Endothelial cell (in vitro differentiated cells): Measurements from ENCODE around the gene MED31. TPM values are rescaled to one million over a fixed set of nuclear protein-coding genes. Genes with fewer than 3 reads are reported as not detected.
"Not testable (repeated sequence)": the region's sequence is repeated elsewhere in the genome, so short reads cannot be mapped to it uniquely, and the experiment has no call there.

ENCODE experiments used
- DNase-seq: peaks from one replicate; pipeline ENCODE4 v3.0.0; 2021; ENCODE audit warnings: low spot score
- H3K27ac Mint-ChIP-seq: one replicate; pipeline ENCODE4 v1.8.0; 2021; ENCODE audit warnings: mixed read lengths, inconsistent platforms; ENCODE audit not compliant: unreplicated experiment
- H3K27me3 Mint-ChIP-seq: one replicate; pipeline ENCODE4 v1.8.0; 2021; ENCODE audit warnings: mild to moderate bottlenecking, moderate library complexity, mixed read lengths, inconsistent platforms; ENCODE audit not compliant: unreplicated experiment
- H3K36me3 Mint-ChIP-seq: one replicate; pipeline ENCODE4 v1.8.0; 2021; ENCODE audit warnings: mild to moderate bottlenecking, low read depth, mixed read lengths, inconsistent platforms; ENCODE audit not compliant: unreplicated experiment
- H3K4me1 Mint-ChIP-seq: one replicate; pipeline ENCODE4 v1.8.0; 2021; ENCODE audit warnings: mild to moderate bottlenecking, mixed read lengths, inconsistent platforms; ENCODE audit not compliant: unreplicated experiment
- H3K4me3 Mint-ChIP-seq: one replicate; pipeline ENCODE4 v1.8.0; 2021; ENCODE audit warnings: mild to moderate bottlenecking, mixed read lengths, inconsistent platforms; ENCODE audit not compliant: unreplicated experiment
- H3K9me3 Mint-ChIP-seq: one replicate; pipeline ENCODE4 v1.8.0; 2021; ENCODE audit warnings: mixed read lengths, inconsistent platforms; ENCODE audit not compliant: unreplicated experiment
- total RNA-seq: library from RNA; stranded (reverse); fragmentation: NEBNext Ultra II Directional; extraction: Animal tissue kit (Norgen Biotek cat#: 25700); gene quantifications from one replicate; pipeline ENCODE4 v1.2.1, GENCODE V29; 2021; ENCODE audit not compliant: unreplicated experiment
- TF ChIP-seq, protein P1 (sequence below): fragments of 200-600 bp; sonication (generic); IDR thresholded peaks from one replicate; pipeline ENCODE4 v1.5.0; 2021; ENCODE audit warnings: antibody characterized with exemption; ENCODE audit not compliant: unreplicated experiment

The MED31 gene
- total RNA-seq, 1 donor from 2014 or later: 18.3 TPM

DNA sequence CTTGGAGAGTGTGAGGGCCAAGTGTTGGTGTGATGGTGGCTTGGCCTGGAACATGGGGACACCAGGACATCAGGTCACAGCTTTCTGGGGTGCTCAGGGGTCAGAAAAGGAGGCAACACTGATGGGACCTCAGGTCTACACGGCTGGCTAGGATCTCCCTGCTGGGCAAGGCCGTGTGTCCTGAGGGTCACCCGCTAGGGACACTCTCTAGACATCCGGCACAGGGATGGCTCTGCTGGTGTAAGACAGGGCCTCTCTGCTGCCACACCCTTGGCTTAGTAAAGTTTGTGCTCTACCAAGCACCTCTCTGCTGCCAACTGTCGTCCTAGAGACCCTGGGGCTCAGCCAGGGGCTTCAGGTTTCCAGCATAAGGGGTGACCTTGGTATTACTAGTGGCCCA, 45.5 kb upstream of the MED31 start:
- DNase-seq: no peak
- H3K27ac Mint-ChIP-seq: no peak overlapping the region
- H3K4me3 Mint-ChIP-seq: no peak overlapping the region
- H3K27me3 Mint-ChIP-seq: peaks cover 10% of the 10 kb centered on the region
- H3K9me3 Mint-ChIP-seq: no peaks in the 10 kb centered on the region
- TF ChIP-seq, protein P1, sequence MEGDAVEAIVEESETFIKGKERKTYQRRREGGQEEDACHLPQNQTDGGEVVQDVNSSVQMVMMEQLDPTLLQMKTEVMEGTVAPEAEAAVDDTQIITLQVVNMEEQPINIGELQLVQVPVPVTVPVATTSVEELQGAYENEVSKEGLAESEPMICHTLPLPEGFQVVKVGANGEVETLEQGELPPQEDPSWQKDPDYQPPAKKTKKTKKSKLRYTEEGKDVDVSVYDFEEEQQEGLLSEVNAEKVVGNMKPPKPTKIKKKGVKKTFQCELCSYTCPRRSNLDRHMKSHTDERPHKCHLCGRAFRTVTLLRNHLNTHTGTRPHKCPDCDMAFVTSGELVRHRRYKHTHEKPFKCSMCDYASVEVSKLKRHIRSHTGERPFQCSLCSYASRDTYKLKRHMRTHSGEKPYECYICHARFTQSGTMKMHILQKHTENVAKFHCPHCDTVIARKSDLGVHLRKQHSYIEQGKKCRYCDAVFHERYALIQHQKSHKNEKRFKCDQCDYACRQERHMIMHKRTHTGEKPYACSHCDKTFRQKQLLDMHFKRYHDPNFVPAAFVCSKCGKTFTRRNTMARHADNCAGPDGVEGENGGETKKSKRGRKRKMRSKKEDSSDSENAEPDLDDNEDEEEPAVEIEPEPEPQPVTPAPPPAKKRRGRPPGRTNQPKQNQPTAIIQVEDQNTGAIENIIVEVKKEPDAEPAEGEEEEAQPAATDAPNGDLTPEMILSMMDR: no peak
- no peaks in the 10 kb centered on the region for H3K36me3 Mint-ChIP-seq
- H3K4me1 Mint-ChIP-seq: peaks cover 3% of the 10 kb centered on the region

DNA sequence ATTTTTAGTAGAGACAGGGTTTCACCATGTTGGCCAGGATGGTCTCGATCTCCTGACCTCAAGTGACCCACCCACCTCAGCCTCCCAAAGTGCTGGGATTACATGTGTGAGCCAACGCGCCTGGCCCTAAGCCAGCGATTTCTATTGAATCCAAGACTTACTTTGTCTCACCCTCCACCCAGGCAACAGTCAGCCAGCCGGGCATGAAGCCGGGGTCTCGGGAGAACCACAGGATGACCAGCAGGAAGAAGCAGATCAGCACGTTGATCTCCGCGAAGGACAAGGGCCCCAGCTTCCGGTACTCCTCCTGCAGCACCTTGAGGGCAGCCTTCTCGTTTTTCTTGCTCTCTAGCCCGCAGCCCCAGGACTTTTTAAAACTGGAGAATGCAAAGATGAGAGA, 44.2 kb upstream of the MED31 start:
- no peak overlapping the region for H3K4me3 Mint-ChIP-seq
- H3K9me3 Mint-ChIP-seq: no peaks in the 10 kb centered on the region
- peaks cover 11% of the 10 kb centered on the region for H3K27me3 Mint-ChIP-seq
- peaks cover 2% of the 10 kb centered on the region for H3K4me1 Mint-ChIP-seq
- H3K36me3 Mint-ChIP-seq: no peaks in the 10 kb centered on the region
- TF ChIP-seq, protein P1: no peak
- DNase-seq: no peak
- H3K27ac Mint-ChIP-seq: no peak overlapping the region

DNA sequence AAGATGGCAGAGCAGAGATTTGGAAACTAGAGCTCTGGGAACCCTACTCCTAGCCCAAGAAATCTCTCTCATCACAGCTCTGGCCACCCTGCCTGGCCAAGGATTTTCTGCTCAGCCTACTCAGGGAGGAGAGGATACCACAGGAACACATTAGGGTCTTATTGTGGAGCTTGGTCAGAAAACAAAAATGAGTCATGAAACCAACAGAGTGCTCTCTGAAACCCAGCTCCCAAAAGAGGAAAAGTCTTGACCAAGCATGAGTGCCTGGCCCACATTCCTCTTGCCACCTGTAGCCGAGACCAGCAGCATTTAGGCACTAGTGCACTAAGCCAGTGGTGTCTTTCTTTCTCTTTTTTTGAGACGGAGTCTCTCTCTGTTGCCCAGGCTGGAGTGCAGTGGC, 43.6 kb upstream of the MED31 start:
- no peak for DNase-seq
- Mint-ChIP-seq H3K4me3 (no peak overlapping the region), H3K9me3 (no peaks in the 10 kb centered on the region), H3K27ac (no peak overlapping the region), H3K27me3 (peaks cover 11% of the 10 kb centered on the region), H3K4me1 (no peaks in the 10 kb centered on the region), H3K36me3 (no peaks in the 10 kb centered on the region)
- TF ChIP-seq, protein P1: no peak

GRCh38 chr17:6691958-6692357, 40.6 kb upstream of the MED31 start:
- H3K27ac Mint-ChIP-seq, H3K4me1 Mint-ChIP-seq, H3K36me3 Mint-ChIP-seq, H3K9me3 Mint-ChIP-seq, DNase-seq, H3K27me3 Mint-ChIP-seq: not testable (repeated sequence)
- peak overlapping the region; percentile 10 for H3K4me3 Mint-ChIP-seq

GRCh38 chr17:6691546-6691945, 40.1 kb upstream of the MED31 start:
- Mint-ChIP-seq H3K4me1 (no peaks in the 10 kb centered on the region), H3K36me3 (no peaks in the 10 kb centered on the region), H3K9me3 (no peaks in the 10 kb centered on the region), H3K27ac (no peak overlapping the region), H3K27me3 (peaks cover 9% of the 10 kb centered on the region), H3K4me3 (no peak overlapping the region)
- TF ChIP-seq, protein P1: no peak
- no peak for DNase-seq

- DNase-seq: no peak
- H3K36me3 Mint-ChIP-seq: no peaks in the 10 kb centered on the region
- H3K27me3 Mint-ChIP-seq: peaks cover 7% of the 10 kb centered on the region
- no peak overlapping the region for H3K4me3 Mint-ChIP-seq
- TF ChIP-seq, protein P1: no peak
- no peaks in the 10 kb centered on the region for H3K9me3 Mint-ChIP-seq
- no peak overlapping the region for H3K27ac Mint-ChIP-seq
- H3K4me1 Mint-ChIP-seq: no peaks in the 10 kb centered on the region
Measured at GRCh38 chr17:6690641-6691040, 39.2 kb upstream of the MED31 start.
